SU-DHL-6 (cell line): ENCODE measurements around the gene TCN1.

Experiments
- H2AFZ ChIP-seq: fragments of 200-600 bp; sonication (generic); 2 replicates; pipeline ENCODE4 v1.6.1; 2014; ENCODE audit warnings: low read depth, mild to moderate bottlenecking, moderate library complexity, mixed read lengths, antibody characterized with exemption, low read length; ENCODE audit not compliant: severe bottlenecking
- H3F3A ChIP-seq: fragments of 200-600 bp; shearing (Covaris generic); 2 replicates; pipeline ENCODE4 v1.6.0; 2016; ENCODE audit warnings: antibody characterized with exemption, mild to moderate bottlenecking; ENCODE audit not compliant: insufficient read depth
- H3K27ac ChIP-seq: fragments of 200-600 bp; sonication (generic); 2 replicates; pipeline ENCODE4 v1.5.1; 2016; ENCODE audit warnings: low read depth, mild to moderate bottlenecking, low read length, moderate library complexity, mixed read lengths
- H3K27me3 ChIP-seq: fragments of 200-600 bp; sonication (generic), shearing (Covaris generic); 2 replicates; pipeline ENCODE4 v1.6.0; 2014; ENCODE audit warnings: mild to moderate bottlenecking, low read length
- H3K36me3 ChIP-seq: fragments of 200-600 bp; sonication (generic); 2 replicates; pipeline ENCODE4 v1.6.1; 2014; ENCODE audit warnings: mild to moderate bottlenecking, low read length, mixed read lengths
- H3K4me2 ChIP-seq: fragments of 300-600, 200-600 bp; shearing (Covaris generic), sonication (generic); 2 replicates; pipeline ENCODE4 v1.6.0; 2014; ENCODE audit warnings: low read length, low read depth, mild to moderate bottlenecking; ENCODE audit not compliant: poor library complexity, severe bottlenecking
- H3K4me3 ChIP-seq: fragments of 200-600 bp; sonication (generic); 2 replicates; pipeline ENCODE4 v1.5.1; 2014; ENCODE audit warnings: antibody characterized with exemption, low read length, mild to moderate bottlenecking, mixed read lengths; ENCODE audit not compliant: insufficient read depth, poor library complexity, severe bottlenecking
- H3K79me2 ChIP-seq: fragments of 200-600 bp; sonication (generic); 2 replicates; pipeline ENCODE4 v1.6.1; 2014; ENCODE audit warnings: mild to moderate bottlenecking, low read length, moderate library complexity; ENCODE audit not compliant: insufficient read depth
- H3K9ac ChIP-seq: fragments of 200-600 bp; sonication (generic); 2 replicates; pipeline ENCODE4 v1.7.0; 2014; ENCODE audit warnings: mild to moderate bottlenecking, low read length
- H3K9me2 ChIP-seq: fragments of 200-600 bp; sonication (generic); replicated peaks from 2 replicates; pipeline ENCODE4 v1.6.1; 2014; ENCODE audit warnings: low read length; ENCODE audit not compliant: insufficient read depth
- H3K9me3 ChIP-seq: fragments of 200-600 bp; sonication (generic); 2 replicates; pipeline ENCODE4 v1.6.1; 2014; ENCODE audit warnings: low read length, mixed read lengths; ENCODE audit not compliant: insufficient read depth
- H4K20me1 ChIP-seq: fragments of 200-600 bp; sonication (generic); 2 replicates; pipeline ENCODE4 v1.6.1; 2014; ENCODE audit warnings: low read depth, mild to moderate bottlenecking, antibody characterized with exemption, low read length, moderate library complexity, mixed read lengths
- EZH2phosphoT487 ChIP-seq: fragments of 200-600 bp; sonication (generic), shearing (Covaris generic); conservative IDR thresholded peaks from 2 replicates; pipeline ENCODE4 v1.6.1; 2018; ENCODE audit warnings: mild to moderate bottlenecking, antibody characterized with exemption, low read length, moderate library complexity, mixed read lengths
- TF ChIP-seq, protein P1 (sequence below): fragments of 200-600 bp; sonication (generic); IDR thresholded peaks from one replicate; pipeline ENCODE4 v1.5.1; 2017; ENCODE audit warnings: antibody characterized with exemption, mild to moderate bottlenecking, low read length, moderate library complexity; ENCODE audit not compliant: insufficient read depth, poor library complexity, severe bottlenecking

The TCN1 gene

DNA sequence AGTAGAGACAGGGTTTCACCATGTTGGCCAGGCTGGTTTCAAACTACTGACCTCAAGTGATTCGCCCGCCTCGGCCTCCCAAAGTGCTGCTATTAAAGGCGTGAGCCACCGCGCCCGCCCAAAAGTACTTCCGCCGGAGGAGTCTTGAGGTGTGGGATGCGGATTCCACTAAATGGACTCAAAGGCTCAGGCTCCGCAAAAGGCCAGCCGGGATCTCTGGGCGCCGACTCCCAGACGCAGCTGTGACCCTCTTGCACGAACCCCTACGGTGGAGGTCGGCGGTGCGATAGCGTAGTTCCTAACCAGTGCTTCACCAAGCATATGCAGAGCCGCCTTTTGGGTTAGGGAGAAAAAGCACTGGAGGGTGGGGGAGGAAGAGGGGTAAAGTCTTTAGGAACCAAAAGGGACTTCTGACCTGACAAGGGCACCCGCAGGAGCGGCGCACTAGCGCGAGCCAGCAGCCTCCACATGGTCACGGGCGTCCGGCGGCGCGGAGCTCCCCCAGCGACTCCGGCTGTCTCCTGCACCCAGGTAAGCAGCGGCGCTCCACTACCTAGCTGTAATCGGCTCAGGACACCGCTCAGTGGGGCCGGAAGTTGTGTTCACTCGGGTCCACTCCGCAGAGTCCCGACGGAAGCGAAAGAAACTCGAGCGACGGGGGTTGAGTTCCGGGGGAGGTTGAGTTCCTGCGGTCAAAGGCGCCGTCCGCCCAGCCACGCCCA is 55.9 kb downstream of the TCN1 start, which contains the start of gene MRPL16:
Gene MRPL16, minus strand, starts transcription at position 590 of the 722 bp plus-strand sequence. Its CDS starts 120 bp downstream, at position 470.
- Histone ChIP-seq H3K4me2 (peak within 1 kb of the TSS; percentile 57), H3K4me3 (peak within 1 kb of the TSS; percentile 76), H3K79me2 (peaks cover 17% of the 10 kb centered on the region; the same call in 1 of the 2 replicates), H4K20me1 (no peaks in the 10 kb centered on the region), H3F3A (peaks cover 10% of the 10 kb centered on the region; the same call in 1 of the 2 replicates), H3K9ac (peak within 1 kb of the TSS; percentile 78), H3K9me2 (no peaks in the 10 kb centered on the region), H3K9me3 (no peaks in the 10 kb centered on the region), H3K27ac (peak within 1 kb of the TSS; percentile 22; the same call in 1 of the 2 replicates), H2AFZ (peak within 1 kb of the TSS; percentile 99), H3K36me3 (0 out of 2 replicates have a peak, but pooled peaks cover 9% of the 10 kb centered on the region), H3K27me3 (no peaks in the 10 kb centered on the region)
- TF ChIP-seq EZH2phosphoT487 = no peak
- TF ChIP-seq, protein P1, sequence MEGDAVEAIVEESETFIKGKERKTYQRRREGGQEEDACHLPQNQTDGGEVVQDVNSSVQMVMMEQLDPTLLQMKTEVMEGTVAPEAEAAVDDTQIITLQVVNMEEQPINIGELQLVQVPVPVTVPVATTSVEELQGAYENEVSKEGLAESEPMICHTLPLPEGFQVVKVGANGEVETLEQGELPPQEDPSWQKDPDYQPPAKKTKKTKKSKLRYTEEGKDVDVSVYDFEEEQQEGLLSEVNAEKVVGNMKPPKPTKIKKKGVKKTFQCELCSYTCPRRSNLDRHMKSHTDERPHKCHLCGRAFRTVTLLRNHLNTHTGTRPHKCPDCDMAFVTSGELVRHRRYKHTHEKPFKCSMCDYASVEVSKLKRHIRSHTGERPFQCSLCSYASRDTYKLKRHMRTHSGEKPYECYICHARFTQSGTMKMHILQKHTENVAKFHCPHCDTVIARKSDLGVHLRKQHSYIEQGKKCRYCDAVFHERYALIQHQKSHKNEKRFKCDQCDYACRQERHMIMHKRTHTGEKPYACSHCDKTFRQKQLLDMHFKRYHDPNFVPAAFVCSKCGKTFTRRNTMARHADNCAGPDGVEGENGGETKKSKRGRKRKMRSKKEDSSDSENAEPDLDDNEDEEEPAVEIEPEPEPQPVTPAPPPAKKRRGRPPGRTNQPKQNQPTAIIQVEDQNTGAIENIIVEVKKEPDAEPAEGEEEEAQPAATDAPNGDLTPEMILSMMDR = peak; percentile 20

DNA sequence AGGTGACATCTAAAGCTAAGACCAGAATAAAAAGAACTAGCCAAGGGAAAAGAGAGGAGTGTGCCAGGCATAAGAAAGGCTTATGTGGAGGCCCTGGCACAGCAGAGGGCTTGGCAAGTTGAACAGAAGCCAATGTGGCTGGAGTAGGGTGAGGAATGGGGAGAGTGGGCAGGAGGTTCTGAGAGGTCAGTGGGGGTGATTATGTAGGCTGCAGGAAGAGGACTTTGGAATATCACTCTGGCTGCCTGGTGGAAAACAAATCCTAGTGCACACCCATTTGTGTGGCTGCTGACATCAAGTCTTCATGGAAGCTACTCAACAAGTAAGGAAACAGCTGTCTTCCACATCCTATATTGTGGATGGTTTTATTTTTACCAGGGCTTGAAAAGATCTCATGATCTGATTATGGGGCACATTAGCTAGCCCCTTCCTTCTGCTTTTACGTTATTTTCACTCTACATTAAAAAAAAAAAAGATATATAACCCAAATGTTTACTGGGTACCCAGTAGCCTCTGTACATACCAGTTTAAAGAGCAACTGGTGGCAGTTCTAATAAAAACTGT is 59.2 kb downstream of the TCN1 start:
- TF ChIP-seq, protein P1 = no peak
- no peak for TF ChIP-seq EZH2phosphoT487
- H3K9me2 ChIP-seq = no peaks in the 10 kb centered on the region
- H3K79me2 ChIP-seq = peaks cover 17% of the 10 kb centered on the region; the same call in 1 of the 2 replicates
- peaks cover 10% of the 10 kb centered on the region; the same call in 1 of the 2 replicates for H3F3A ChIP-seq
- no peaks in the 10 kb centered on the region for H4K20me1 ChIP-seq
- H3K36me3 ChIP-seq = 0 out of 2 replicates have a peak, but pooled peaks cover 9% of the 10 kb centered on the region
- no peaks in the 10 kb centered on the region for H3K9me3 ChIP-seq
- H3K27me3 ChIP-seq = no peaks in the 10 kb centered on the region
- no peak overlapping the region for H3K4me3 ChIP-seq
- H3K27ac ChIP-seq = no peak overlapping the region
- H3K4me2 ChIP-seq = no peak overlapping the region
- no peak overlapping the region for H3K9ac ChIP-seq
- no peak overlapping the region for H2AFZ ChIP-seq

DNA sequence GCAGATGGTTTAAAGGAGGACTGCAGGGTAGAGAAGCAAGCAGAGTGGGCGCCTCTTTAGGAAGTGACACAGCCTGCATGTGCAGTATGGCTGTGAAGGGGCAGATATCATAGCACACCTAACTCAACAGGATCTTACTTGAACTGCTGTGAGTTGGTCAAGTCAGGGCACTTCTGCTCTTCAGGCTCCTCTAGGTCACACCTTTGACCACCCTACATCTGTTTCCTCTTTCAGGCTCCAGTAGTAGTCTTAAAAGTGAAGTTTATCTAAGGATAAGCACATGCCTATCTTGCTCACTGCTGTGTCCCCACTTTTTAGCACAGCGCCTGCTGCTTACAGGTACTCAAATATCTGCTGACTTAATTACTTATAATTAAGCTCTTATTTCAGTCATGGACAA is 62.2 kb downstream of the TCN1 start:
- H4K20me1 ChIP-seq = no peaks in the 10 kb centered on the region
- H3K79me2 ChIP-seq = 0 out of 2 replicates have a peak, but pooled peaks cover 3% of the 10 kb centered on the region
- no peaks in the 10 kb centered on the region for H3K27me3 ChIP-seq
- no peak overlapping the region for H3K4me2 ChIP-seq
- 0 out of 2 replicates have a peak, but pooled peaks cover 9% of the 10 kb centered on the region for H3K36me3 ChIP-seq
- H3K27ac ChIP-seq = no peak overlapping the region
- TF ChIP-seq, protein P1 = no peak
- no peak for TF ChIP-seq EZH2phosphoT487
- no peak overlapping the region for H3K4me3 ChIP-seq
- no peaks in the 10 kb centered on the region for H3K9me3 ChIP-seq
- peaks cover 9% of the 10 kb centered on the region; the same call in 1 of the 2 replicates for H3F3A ChIP-seq
- no peak overlapping the region for H3K9ac ChIP-seq
- H2AFZ ChIP-seq = no peak overlapping the region
- H3K9me2 ChIP-seq = no peaks in the 10 kb centered on the region
